GM12891 (cell line): Measurements from ENCODE around the gene TMEM11.

Experiments used
- POLR2A ChIP-seq: IDR thresholded peaks from 2 replicates; pipeline ENCODE4 v1.6.1; 2011; ENCODE audit warnings: low read depth, low read length, control low read depth
- POLR2AphosphoS5 ChIP-seq: IDR thresholded peaks from 2 replicates; pipeline ENCODE4 v1.6.1; 2011; ENCODE audit warnings: low read depth, low read length, control low read depth
- POU2F2 ChIP-seq: IDR thresholded peaks from 2 replicates; pipeline ENCODE4 v1.6.1; 2011; ENCODE audit warnings: low read depth, mild to moderate bottlenecking, control low read depth, low read length, moderate library complexity
- TAF1 ChIP-seq: IDR thresholded peaks from 2 replicates; pipeline ENCODE4 v1.6.1; 2011; ENCODE audit warnings: low read depth, low read length, control low read depth

GRCh38 chr17:21168555-21168865 lies 45.5 kb downstream of the TMEM11 start:
- TF ChIP-seq POLR2A (no peak), POU2F2 (no peak), POLR2AphosphoS5 (no peak), TAF1 (no peak)
